ENCODE measurements around the gene SLCO1C1.

The SLCO1C1 gene

GRCh38 chr12:20695232-20695631, at the start of gene SLCO1C1:
Gene SLCO1C1, plus strand, starts transcription at chr12:20695332. Its CDS starts 4,245 bp downstream, at chr12:20699577.
- DNase-seq (ENCODE audit: low spot score in 2 of 2) (no peak), ATAC-seq (replicated peaks; ENCODE audit: extremely low read depth, poor library complexity, severe bottlenecking) (no peak)
- peaks cover 10% of the 10 kb centered on the region for H3K9me3 Mint-ChIP-seq
- no peaks in the 10 kb centered on the region for H3K4me1 Mint-ChIP-seq
- no peak within 1 kb of the TSS for H3K4me3 Mint-ChIP-seq
- no peaks in the 10 kb centered on the region for H3K36me3 Mint-ChIP-seq (ENCODE audit: insufficient read depth)
- no peak within 1 kb of the TSS for H3K27ac Mint-ChIP-seq (ENCODE audit: low read depth)
- H3K27me3 Mint-ChIP-seq = no peaks in the 10 kb centered on the region

- H3K27me3 Mint-ChIP-seq = no peaks in the 10 kb centered on the region
- no peaks in the 10 kb centered on the region for H3K9me3 Mint-ChIP-seq
- H3K4me1 Mint-ChIP-seq = no peaks in the 10 kb centered on the region
- H3K4me3 Mint-ChIP-seq = no peak overlapping the region
- no peak for ATAC-seq (replicated peaks; ENCODE audit: extremely low read depth, poor library complexity, severe bottlenecking)
- no peaks in the 10 kb centered on the region for H3K36me3 Mint-ChIP-seq (ENCODE audit: insufficient read depth)
- H3K27ac Mint-ChIP-seq (ENCODE audit: low read depth) = no peak overlapping the region
- DNase-seq (ENCODE audit: low spot score in 2 of 2) = no peak
These were observed 48.8 kb upstream of the SLCO1C1 start for GRCh38 chr12:20646239-20646827.

GRCh38 chr12:20653871-20654270, 41.3 kb upstream of the SLCO1C1 start:
- no peaks in the 10 kb centered on the region for H3K36me3 Mint-ChIP-seq (ENCODE audit: insufficient read depth)
- no peak overlapping the region for H3K27ac Mint-ChIP-seq (ENCODE audit: low read depth)
- H3K27me3 Mint-ChIP-seq = no peaks in the 10 kb centered on the region
- H3K4me1 Mint-ChIP-seq = no peaks in the 10 kb centered on the region
- ATAC-seq (replicated peaks; ENCODE audit: extremely low read depth, poor library complexity, severe bottlenecking) = no peak
- no peak overlapping the region for H3K4me3 Mint-ChIP-seq
- H3K9me3 Mint-ChIP-seq = peaks cover 5% of the 10 kb centered on the region
- no peak for DNase-seq (ENCODE audit: low spot score in 2 of 2)

- Mint-ChIP-seq H3K4me3 (no peak overlapping the region), H3K36me3 (ENCODE audit: insufficient read depth) (no peaks in the 10 kb centered on the region), H3K9me3 (peaks cover 17% of the 10 kb centered on the region), H3K27ac (ENCODE audit: low read depth) (no peak overlapping the region), H3K27me3 (no peaks in the 10 kb centered on the region), H3K4me1 (no peaks in the 10 kb centered on the region)
- DNase-seq (ENCODE audit: low spot score in 2 of 2) = no peak
- no peak for ATAC-seq (replicated peaks; ENCODE audit: extremely low read depth, poor library complexity, severe bottlenecking)
These were observed 38.5 kb upstream of the SLCO1C1 start for GRCh38 chr12:20656600-20656999.

- DNase-seq (ENCODE audit: low spot score in 2 of 2) (no peak), ATAC-seq (replicated peaks; ENCODE audit: extremely low read depth, poor library complexity, severe bottlenecking) (no peak)
- no peak overlapping the region for H3K4me3 Mint-ChIP-seq
- H3K9me3 Mint-ChIP-seq = peaks cover 17% of the 10 kb centered on the region
- no peaks in the 10 kb centered on the region for H3K4me1 Mint-ChIP-seq
- H3K27me3 Mint-ChIP-seq = no peaks in the 10 kb centered on the region
- H3K36me3 Mint-ChIP-seq (ENCODE audit: insufficient read depth) = no peaks in the 10 kb centered on the region
- no peak overlapping the region for H3K27ac Mint-ChIP-seq (ENCODE audit: low read depth)
These were observed 37.6 kb upstream of the SLCO1C1 start for GRCh38 chr12:20657496-20657895.

- Mint-ChIP-seq H3K4me3 (no peak overlapping the region), H3K4me1 (no peaks in the 10 kb centered on the region), H3K27ac (ENCODE audit: low read depth) (no peak overlapping the region), H3K9me3 (peaks cover 6% of the 10 kb centered on the region), H3K27me3 (no peaks in the 10 kb centered on the region), H3K36me3 (ENCODE audit: insufficient read depth) (no peaks in the 10 kb centered on the region)
- DNase-seq (ENCODE audit: low spot score in 2 of 2) (no peak), ATAC-seq (replicated peaks; ENCODE audit: extremely low read depth, poor library complexity, severe bottlenecking) (no peak)
These were observed 13.8 kb upstream of the SLCO1C1 start for GRCh38 chr12:20681334-20681733.

- no peaks in the 10 kb centered on the region for H3K4me1 Mint-ChIP-seq
- no peak for ATAC-seq (replicated peaks; ENCODE audit: extremely low read depth, poor library complexity, severe bottlenecking)
- no peak overlapping the region for H3K27ac Mint-ChIP-seq (ENCODE audit: low read depth)
- DNase-seq (ENCODE audit: low spot score in 2 of 2) = no peak
- H3K4me3 Mint-ChIP-seq = no peak overlapping the region
- no peaks in the 10 kb centered on the region for H3K27me3 Mint-ChIP-seq
- no peaks in the 10 kb centered on the region for H3K36me3 Mint-ChIP-seq (ENCODE audit: insufficient read depth)
- H3K9me3 Mint-ChIP-seq = peaks cover 10% of the 10 kb centered on the region
These were observed 1.2 kb downstream of the SLCO1C1 start for GRCh38 chr12:20696181-20696905.

GRCh38 chr12:20701106-20701505, 6.0 kb downstream of the SLCO1C1 start:
- DNase-seq (ENCODE audit: low spot score in 2 of 2) (no peak), ATAC-seq (replicated peaks; ENCODE audit: extremely low read depth, poor library complexity, severe bottlenecking) (no peak)
- no peaks in the 10 kb centered on the region for H3K9me3 Mint-ChIP-seq
- H3K27me3 Mint-ChIP-seq = no peaks in the 10 kb centered on the region
- H3K4me3 Mint-ChIP-seq = no peak overlapping the region
- no peak overlapping the region for H3K27ac Mint-ChIP-seq (ENCODE audit: low read depth)
- no peaks in the 10 kb centered on the region for H3K4me1 Mint-ChIP-seq
- no peaks in the 10 kb centered on the region for H3K36me3 Mint-ChIP-seq (ENCODE audit: insufficient read depth)

- DNase-seq (ENCODE audit: low spot score in 2 of 2) (no peak), ATAC-seq (replicated peaks; ENCODE audit: extremely low read depth, poor library complexity, severe bottlenecking) (no peak)
- Mint-ChIP-seq H3K27me3 (no peaks in the 10 kb centered on the region), H3K36me3 (ENCODE audit: insufficient read depth) (no peaks in the 10 kb centered on the region), H3K4me3 (no peak overlapping the region), H3K27ac (ENCODE audit: low read depth) (no peak overlapping the region), H3K9me3 (peaks cover 6% of the 10 kb centered on the region), H3K4me1 (no peaks in the 10 kb centered on the region)
These were observed 9.7 kb downstream of the SLCO1C1 start for GRCh38 chr12:20704860-20705259.

GRCh38 chr12:20711846-20712245, 16.7 kb downstream of the SLCO1C1 start:
- no peaks in the 10 kb centered on the region for H3K27me3 Mint-ChIP-seq
- DNase-seq (ENCODE audit: low spot score in 2 of 2) (no peak), ATAC-seq (replicated peaks; ENCODE audit: extremely low read depth, poor library complexity, severe bottlenecking) (no peak)
- H3K4me3 Mint-ChIP-seq = no peak overlapping the region
- H3K4me1 Mint-ChIP-seq = no peaks in the 10 kb centered on the region
- H3K27ac Mint-ChIP-seq (ENCODE audit: low read depth) = no peak overlapping the region
- peaks cover 10% of the 10 kb centered on the region for H3K9me3 Mint-ChIP-seq
- no peaks in the 10 kb centered on the region for H3K36me3 Mint-ChIP-seq (ENCODE audit: insufficient read depth)

GRCh38 chr12:20716037-20716436, 20.9 kb downstream of the SLCO1C1 start:
- DNase-seq (ENCODE audit: low spot score in 2 of 2) = no peak
- ATAC-seq (replicated peaks; ENCODE audit: extremely low read depth, poor library complexity, severe bottlenecking) = no peak
- Mint-ChIP-seq H3K9me3 (peaks cover 5% of the 10 kb centered on the region), H3K27me3 (no peaks in the 10 kb centered on the region), H3K27ac (ENCODE audit: low read depth) (no peak overlapping the region), H3K36me3 (ENCODE audit: insufficient read depth) (no peaks in the 10 kb centered on the region), H3K4me3 (no peak overlapping the region), H3K4me1 (no peaks in the 10 kb centered on the region)

GRCh38 chr12:20716985-20717384, 21.9 kb downstream of the SLCO1C1 start:
- H3K4me3 Mint-ChIP-seq = no peak overlapping the region
- ATAC-seq (replicated peaks; ENCODE audit: extremely low read depth, poor library complexity, severe bottlenecking) = no peak
- H3K27me3 Mint-ChIP-seq = no peaks in the 10 kb centered on the region
- no peak for DNase-seq (ENCODE audit: low spot score in 2 of 2)
- peaks cover 5% of the 10 kb centered on the region for H3K9me3 Mint-ChIP-seq
- H3K36me3 Mint-ChIP-seq (ENCODE audit: insufficient read depth) = no peaks in the 10 kb centered on the region
- no peak overlapping the region for H3K27ac Mint-ChIP-seq (ENCODE audit: low read depth)
- no peaks in the 10 kb centered on the region for H3K4me1 Mint-ChIP-seq

- Mint-ChIP-seq H3K4me1 (no peaks in the 10 kb centered on the region), H3K4me3 (no peak overlapping the region)
- ATAC-seq (replicated peaks; ENCODE audit: extremely low read depth, poor library complexity, severe bottlenecking) = no peak
These were observed 23.2 kb downstream of the SLCO1C1 start for GRCh38 chr12:20718294-20718693.

More at GRCh38 chr12:20718294-20718693, 23.2 kb downstream of the SLCO1C1 start:
- DNase-seq (ENCODE audit: low spot score in 2 of 2) = no peak
- Mint-ChIP-seq H3K9me3 (peaks cover 4% of the 10 kb centered on the region), H3K27me3 (no peaks in the 10 kb centered on the region), H3K36me3 (ENCODE audit: insufficient read depth) (no peaks in the 10 kb centered on the region), H3K27ac (ENCODE audit: low read depth) (no peak overlapping the region)
